ENCODE results near the gene NPY.

DNA sequence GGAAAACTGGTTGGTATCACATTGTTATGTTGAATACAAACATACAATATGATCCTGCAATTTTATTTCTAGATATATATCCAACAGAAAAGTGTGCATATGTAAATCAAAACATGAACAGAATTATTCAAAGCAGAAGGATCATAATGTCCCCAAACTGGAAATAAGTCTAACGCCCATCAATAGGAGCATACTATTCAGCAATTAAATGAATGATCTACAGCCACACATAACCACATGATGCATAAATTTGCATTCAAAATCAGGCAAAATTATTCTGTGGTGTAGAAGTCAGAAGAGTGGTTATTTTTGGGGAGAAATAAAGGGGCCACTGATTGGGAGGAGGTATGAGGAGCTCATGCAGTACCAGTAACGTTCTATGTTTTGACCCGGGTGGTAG, 28.6 kb downstream of the NPY start:
- TF ChIP-seq, protein P1, sequence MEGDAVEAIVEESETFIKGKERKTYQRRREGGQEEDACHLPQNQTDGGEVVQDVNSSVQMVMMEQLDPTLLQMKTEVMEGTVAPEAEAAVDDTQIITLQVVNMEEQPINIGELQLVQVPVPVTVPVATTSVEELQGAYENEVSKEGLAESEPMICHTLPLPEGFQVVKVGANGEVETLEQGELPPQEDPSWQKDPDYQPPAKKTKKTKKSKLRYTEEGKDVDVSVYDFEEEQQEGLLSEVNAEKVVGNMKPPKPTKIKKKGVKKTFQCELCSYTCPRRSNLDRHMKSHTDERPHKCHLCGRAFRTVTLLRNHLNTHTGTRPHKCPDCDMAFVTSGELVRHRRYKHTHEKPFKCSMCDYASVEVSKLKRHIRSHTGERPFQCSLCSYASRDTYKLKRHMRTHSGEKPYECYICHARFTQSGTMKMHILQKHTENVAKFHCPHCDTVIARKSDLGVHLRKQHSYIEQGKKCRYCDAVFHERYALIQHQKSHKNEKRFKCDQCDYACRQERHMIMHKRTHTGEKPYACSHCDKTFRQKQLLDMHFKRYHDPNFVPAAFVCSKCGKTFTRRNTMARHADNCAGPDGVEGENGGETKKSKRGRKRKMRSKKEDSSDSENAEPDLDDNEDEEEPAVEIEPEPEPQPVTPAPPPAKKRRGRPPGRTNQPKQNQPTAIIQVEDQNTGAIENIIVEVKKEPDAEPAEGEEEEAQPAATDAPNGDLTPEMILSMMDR (IDR thresholded peaks at IDR 0.05) = no peak
- TF ChIP-seq EZH2 (IDR thresholded peaks at IDR 0.05) = no peak

Measured in neural progenitor cell (in vitro differentiated cells).